A549 (cell line): ENCODE measurements around the gene NELFA. TPM values are rescaled to one million over a fixed set of nuclear protein-coding genes. Genes with fewer than 3 reads are reported as not detected.
"Not testable (repeated sequence)": the region's sequence is repeated elsewhere in the genome, so short reads cannot be mapped to it uniquely, and the experiment has no call there.

ENCODE experiments used
- ATAC-seq, 2 experiments: fragments of 200-7000 bp in 1 of 2; fragments of >200 bp in 1 of 2; cut with Nextera tagmentation in 1 of 2; cut with Tn5 transposase in 1 of 2; 3 replicates each; pipeline versions ENCODE4 v1.8.0 to v1.9.1; 2018 to 2020; ENCODE audit warnings: mild to moderate bottlenecking in 1 of 2, moderate library complexity in 1 of 2
- CTCF ChIA-PET: fragments of 300-600 bp; sonication (Branson Sonifier 250); formaldehyde crosslinking; extraction: SDS; loops from one replicate; lab custom pipeline; 2021; ENCODE audit warnings: antibody characterized with exemption, inconsistent platforms; lab: Yijun Ruan, JAX
- POLR2A ChIA-PET: fragments of 350-600 bp; formaldehyde crosslinking; extraction: SDS; loops from one replicate; lab custom pipeline; 2021; ENCODE audit warnings: antibody characterized with exemption, inconsistent platforms; lab: Yijun Ruan, JAX
- DNase-seq, 2 experiments: peaks; one replicate each; pipeline versions ENCODE4 v3.0.0 to v3.0.0-alpha.2; 2011 to 2016; ENCODE audit warnings: low read depth in 1 of 2, low spot score in 1 of 2
- FAIRE-seq: peaks from 2 replicates; lab custom pipeline; 2011; peaks lifted over from hg19 to GRCh38; lab: Jason Lieb, UNC
- H3K27ac ChIP-seq, 2 experiments: fragments of >200 bp; sonication (Bioruptor Twin); formaldehyde crosslinking; 3 replicates each; pipeline ENCODE4 v1.5.1; 2016 to 2017
- H3K4me1 ChIP-seq: fragments of >200 bp; sonication (Bioruptor Twin); formaldehyde crosslinking; 3 replicates; pipeline ENCODE4 v1.6.1; 2016
- H3K4me2 ChIP-seq: fragments of >200 bp; sonication (Bioruptor Twin); formaldehyde crosslinking; 3 replicates; pipeline ENCODE4 v1.6.1; 2016
- H3K4me3 ChIP-seq: fragments of >200 bp; sonication (Bioruptor Twin); formaldehyde crosslinking; 3 replicates; pipeline ENCODE4 v1.5.1; 2016
- H3K9me3 ChIP-seq: fragments of >200 bp; sonication (Bioruptor Twin); formaldehyde crosslinking; 3 replicates; pipeline ENCODE4 v1.6.1; 2016
- BHLHE40 ChIP-seq: IDR thresholded peaks from 2 replicates; pipeline ENCODE4 v1.6.1; 2012; ENCODE audit warnings: low read depth, low read length, inconsistent platforms
- CBX2 ChIP-seq: fragments of 200-600 bp; sonication (generic); IDR thresholded peaks from 2 replicates; pipeline ENCODE4 v1.6.1; 2016; ENCODE audit warnings: low read depth, mild to moderate bottlenecking, borderline replicate concordance
- CEBPB ChIP-seq, 2 experiments: fragments of >200 bp in 1 of 2; sonication (Bioruptor Twin) in 1 of 2; formaldehyde crosslinking in 1 of 2; IDR thresholded peaks; 2 replicates each; pipeline ENCODE4 v1.6.1; 2012 to 2016
- CHD4 ChIP-seq: fragments of 200-600 bp; sonication (generic); IDR thresholded peaks from 2 replicates; pipeline ENCODE4 v1.6.1; 2016; ENCODE audit warnings: antibody characterized with exemption, mild to moderate bottlenecking, borderline replicate concordance
- EP300 ChIP-seq, 2 experiments: fragments of >200 bp; sonication (Bioruptor Twin); formaldehyde crosslinking; IDR thresholded peaks; 2 replicates in 1 of 2; 3 replicates in 1 of 2; pipeline ENCODE4 v1.6.1; 2016 to 2017
- FOSB ChIP-seq: fragments of 250-450 bp; sonication (Bioruptor Pico); IDR thresholded peaks from 2 replicates; pipeline ENCODE4 v1.5.0; 2020; ENCODE audit warnings: mild to moderate bottlenecking, moderate library complexity
- FOSL2 ChIP-seq, 2 experiments: fragments of 450-650 bp in 1 of 2; fragments of >200 bp in 1 of 2; sonication (Bioruptor Twin) in 1 of 2; formaldehyde crosslinking; IDR thresholded peaks; 2 replicates each; pipeline versions ENCODE4 v1.5.0 to v1.6.1; 2016 to 2020; ENCODE audit warnings: mild to moderate bottlenecking in 1 of 2, moderate library complexity in 1 of 2
- GATA3 ChIP-seq: IDR thresholded peaks from 2 replicates; pipeline ENCODE4 v1.6.1; 2012; ENCODE audit warnings: borderline replicate concordance
- HOXA7 ChIP-seq: fragments of 250-450 bp; sonication (Bioruptor Pico); IDR thresholded peaks from 2 replicates; pipeline ENCODE4 v1.5.0; 2020; ENCODE audit warnings: mild to moderate bottlenecking, moderate library complexity
- HOXB13 ChIP-seq: fragments of 250-450 bp; sonication (Bioruptor Pico); IDR thresholded peaks from 2 replicates; pipeline ENCODE4 v1.5.0; 2020; ENCODE audit warnings: low read depth, mild to moderate bottlenecking, moderate library complexity
- HOXB5 ChIP-seq: fragments of 250-450 bp; sonication (Bioruptor Pico); IDR thresholded peaks from 2 replicates; pipeline ENCODE4 v1.5.0; 2020; ENCODE audit warnings: mild to moderate bottlenecking, moderate library complexity
- MAFK ChIP-seq: fragments of 450-650 bp; IDR thresholded peaks from 2 replicates; pipeline ENCODE4 v1.6.1; 2014; ENCODE audit not compliant: partially characterized antibody
- MYC ChIP-seq: IDR thresholded peaks from 2 replicates; pipeline ENCODE4 v1.6.1; 2012; ENCODE audit warnings: mild to moderate bottlenecking, inconsistent platforms, low read length, improper control_type of control experiment, borderline replicate concordance
- NFE2L2 ChIP-seq: fragments of 150-350 bp; conservative IDR thresholded peaks from 2 replicates; pipeline ENCODE4 v1.6.1; 2014; ENCODE audit warnings: low read length
- NPAS2 ChIP-seq: fragments of 250-450 bp; sonication (Bioruptor Pico); IDR thresholded peaks from 2 replicates; pipeline ENCODE4 v1.8.0; 2022; ENCODE audit warnings: mild to moderate bottlenecking, moderate library complexity, borderline replicate concordance
- NR3C1 ChIP-seq: fragments of >200 bp; sonication (Bioruptor Twin); formaldehyde crosslinking; IDR thresholded peaks from 3 replicates; pipeline ENCODE4 v1.6.1; 2017
- POLR2AphosphoS2 ChIP-seq: conservative IDR thresholded peaks from 2 replicates; pipeline ENCODE4 v1.6.1; 2012; ENCODE audit warnings: low read length, improper control_type of control experiment, inconsistent platforms
- RAD21 ChIP-seq, 2 experiments: fragments of >200 bp in 1 of 2; sonication (Bioruptor Twin) in 1 of 2; formaldehyde crosslinking in 1 of 2; IDR thresholded peaks in 1 of 2; conservative IDR thresholded peaks in 1 of 2; 2 replicates in 1 of 2; 3 replicates in 1 of 2; pipeline ENCODE4 v1.6.1; 2012 to 2018; ENCODE audit warnings: inconsistent platforms in 1 of 2
- RARB ChIP-seq: fragments of 250-450 bp; sonication (Bioruptor Pico); IDR thresholded peaks from 2 replicates; pipeline ENCODE4 v1.8.0; 2021; ENCODE audit warnings: mild to moderate bottlenecking, moderate library complexity
- RFX5 ChIP-seq: fragments of 450-650 bp; IDR thresholded peaks from 2 replicates; pipeline ENCODE4 v1.7.1; 2014; ENCODE audit warnings: antibody characterized with exemption, mild to moderate bottlenecking, moderate library complexity
- RNF2 ChIP-seq: fragments of 200-600 bp; sonication (generic); IDR thresholded peaks from 2 replicates; pipeline ENCODE4 v1.6.1; 2016; ENCODE audit warnings: low read depth, mild to moderate bottlenecking, antibody characterized with exemption, moderate library complexity, borderline replicate concordance
- SMC3 ChIP-seq: fragments of >200 bp; sonication (Bioruptor Twin); formaldehyde crosslinking; IDR thresholded peaks from 3 replicates; pipeline ENCODE4 v1.6.1; 2018; ENCODE audit warnings: inconsistent platforms
- ZC3H11A ChIP-seq: fragments of 450-650 bp; IDR thresholded peaks from 2 replicates; pipeline ENCODE4 v1.6.1; 2014; ENCODE audit warnings: antibody characterized with exemption, mild to moderate bottlenecking
- ZFP36 ChIP-seq: fragments of 450-650 bp; IDR thresholded peaks from 2 replicates; pipeline ENCODE4 v1.6.1; 2014; ENCODE audit warnings: borderline replicate concordance; ENCODE audit not compliant: partially characterized antibody
- WGBS: methylation state at CpG from one replicate; pipeline ENCODE4 v1.1.6; 2017; ENCODE audit errors: missing lambda C conversion rate; 5-methylcytosine and 5-hydroxymethylcytosine counted together
- polyA plus RNA-seq, 4 experiments: library from polyadenylated mRNA; depleted of rRNA in 3 of 4; stranded (reverse); fragments of >200 nt; fragmentation: RNase III in 1 of 4; extraction: RNeasy Plus Mini Kit Qiagen cat#74134 plus additional on column Dnase treatment in 1 of 4; gene quantifications; 2 replicates in 3 of 4; 3 replicates in 1 of 4; pipeline ENCODE4 v1.2.3, GENCODE V29; 2011 to 2017
- TF ChIP-seq, protein P1 (sequence below): fragments of >200 bp; sonication (Bioruptor Twin); formaldehyde crosslinking; IDR thresholded peaks from 2 replicates; pipeline ENCODE4 v1.6.1; 2016

NELFA gene
- polyA plus RNA-seq, 2 of the 4 experiments (the other 2 are of a cell fraction) = 11.1 to 18.3 TPM

DNA sequence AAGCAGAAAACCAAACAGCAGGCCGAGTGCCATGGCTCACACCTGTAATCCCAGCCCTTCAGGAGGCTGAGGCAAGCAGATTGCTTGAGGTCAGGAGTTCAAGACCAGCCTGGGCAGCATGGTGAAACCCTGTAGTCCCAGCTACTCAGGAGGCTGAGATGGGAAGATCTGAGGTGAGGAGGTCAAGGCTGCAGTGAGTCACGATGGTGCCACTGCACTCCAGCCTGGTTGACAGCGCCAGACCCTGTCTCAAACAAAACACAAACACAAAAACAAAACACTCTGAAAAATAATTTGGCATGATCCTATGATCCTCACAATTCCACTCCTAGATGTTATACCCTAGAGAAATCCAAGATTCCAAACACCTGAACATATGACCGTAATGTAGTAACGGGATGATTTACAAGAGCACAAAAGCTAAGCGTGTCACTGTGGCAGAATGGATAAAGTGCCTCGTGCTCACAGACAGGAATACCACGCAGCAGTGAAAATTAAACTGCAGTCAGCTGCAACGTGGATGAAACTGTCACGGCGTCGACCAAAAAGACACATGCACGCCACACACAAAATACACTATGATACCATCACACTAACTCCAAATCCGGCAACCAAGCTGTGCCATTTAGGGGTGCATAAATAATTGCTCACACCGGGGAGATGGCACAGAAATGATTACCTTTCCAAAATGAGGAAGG, 1.7 kb downstream of the NELFA start:
- POLR2A ChIA-PET = no interaction called here
- no peak for DNase-seq
- H3K4me1 ChIP-seq = 0 out of 3 replicates have a peak, but pooled peaks cover 7% of the 10 kb centered on the region
- no peak overlapping the region for H3K27ac ChIP-seq
- TF ChIP-seq BHLHE40 (no peak), EP300 (IDR thresholded peaks at IDR 0.05) (no peak), GATA3 (no peak), NPAS2 (CRISPR knock-in tag) (no peak), MYC (no peak), RFX5 (no peak), RNF2 (no peak), FOSL2 (IDR thresholded peaks at IDR 0.05) (no peak), FOSL2 (CRISPR knock-in tag; IDR thresholded peaks at IDR 0.05) (no peak), ZFP36 (no peak), POLR2AphosphoS2 (no peak), HOXB5 (CRISPR knock-in tag) (no peak), FOSB (CRISPR knock-in tag) (no peak), ZC3H11A (no peak), CHD4 (no peak)
- TF ChIP-seq, protein P1, sequence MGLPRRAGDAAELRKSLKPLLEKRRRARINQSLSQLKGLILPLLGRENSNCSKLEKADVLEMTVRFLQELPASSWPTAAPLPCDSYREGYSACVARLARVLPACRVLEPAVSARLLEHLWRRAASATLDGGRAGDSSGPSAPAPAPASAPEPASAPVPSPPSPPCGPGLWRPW = no peak
- peak overlapping the region; percentile 88; the same call in 2 of the 3 replicates for H3K4me3 ChIP-seq
- CTCF ChIA-PET = no interaction called here
- H3K9me3 ChIP-seq = no peaks in the 10 kb centered on the region
- H3K4me2 ChIP-seq = peak overlapping the region; percentile 91
- FAIRE-seq = no peak
- no peak for ATAC-seq
- WGBS = 80% methylated on average over 15 of the region's 15 CpGs

DNA sequence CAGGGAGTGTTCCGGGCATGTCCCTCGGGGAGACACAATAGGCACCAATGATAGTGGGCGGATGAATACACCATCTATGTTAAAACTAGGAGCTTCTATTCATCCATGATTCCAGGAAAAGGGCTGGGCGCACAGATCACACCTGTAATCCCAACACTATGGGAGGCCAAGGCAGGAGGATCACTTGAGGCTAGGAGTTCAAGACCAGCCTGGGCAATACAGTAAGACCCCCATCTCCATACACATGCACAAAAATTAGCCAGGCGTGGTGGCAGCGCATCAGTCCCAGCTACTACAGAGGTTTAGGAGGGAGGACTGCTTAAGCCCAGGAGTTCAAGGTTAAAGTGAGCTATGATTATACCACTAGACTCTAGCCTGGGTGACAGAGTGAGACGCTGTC, 2.4 kb downstream of the NELFA start:
- no peak overlapping the region for H3K4me2 ChIP-seq
- CTCF ChIA-PET = no interaction called here

DNA sequence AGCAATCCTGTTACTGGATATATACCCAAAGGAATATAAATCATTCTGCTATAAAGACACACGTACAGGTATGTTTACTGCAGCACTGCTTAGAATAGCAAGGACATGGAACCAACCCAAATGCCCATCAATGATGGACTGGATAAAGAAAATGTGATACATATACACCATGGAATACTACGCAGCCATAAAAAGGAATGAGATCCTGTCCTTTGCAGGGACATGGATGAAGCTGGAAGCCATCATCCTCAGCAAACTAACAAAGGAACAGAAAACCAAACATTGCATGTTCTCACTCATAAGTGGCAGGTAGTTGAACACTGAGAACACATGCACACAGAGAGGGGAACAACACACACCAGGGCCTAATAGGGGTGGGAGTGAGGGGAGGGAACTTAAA, 5.4 kb downstream of the NELFA start:
- H3K4me3 ChIP-seq, H3K9me3 ChIP-seq, ATAC-seq, FAIRE-seq, H3K4me2 ChIP-seq, H3K27ac ChIP-seq, H3K4me1 ChIP-seq, POLR2A ChIA-PET, DNase-seq: not testable (repeated sequence)
- WGBS = 87% methylated on average over 2 of the region's 2 CpGs
- CTCF ChIA-PET = interaction anchor here (0.8 kb wide), 1 partner anchor 74 kb away, joined by 3 read pairs; no protein-coding TSS in a partner anchor

More for the DNA sequence above, 2.4 kb downstream of the NELFA start:
- no peak for FAIRE-seq
- no peak overlapping the region for H3K27ac ChIP-seq
- no peak for TF ChIP-seq NFE2L2
- TF ChIP-seq CBX2 = no peak
- no peak for TF ChIP-seq SMC3
- TF ChIP-seq HOXA7 = no peak
- no peak for TF ChIP-seq NR3C1
- no peak for TF ChIP-seq RARB (CRISPR knock-in tag)
- TF ChIP-seq RFX5 = no peak
- no peak for TF ChIP-seq HOXB13 (CRISPR knock-in tag)
- no peak for TF ChIP-seq MAFK
- TF ChIP-seq RAD21 (conservative IDR thresholded peaks at IDR 0.05 in 1 of 2, IDR thresholded peaks at IDR 0.05 in 1 of 2) = no peak
- TF ChIP-seq CEBPB (IDR thresholded peaks at IDR 0.05) = no peak
- TF ChIP-seq, all 56 proteins: peak for 0
- Histone ChIP-seq H3K9me3 (no peaks in the 10 kb centered on the region), H3K4me3 (no peak overlapping the region), H3K4me1 (0 out of 3 replicates have a peak, but pooled peaks cover 7% of the 10 kb centered on the region)
- POLR2A ChIA-PET = no interaction called here
- DNase-seq = no peak
- 92% methylated on average over 7 of the region's 7 CpGs for WGBS
- ATAC-seq = no peak

DNA sequence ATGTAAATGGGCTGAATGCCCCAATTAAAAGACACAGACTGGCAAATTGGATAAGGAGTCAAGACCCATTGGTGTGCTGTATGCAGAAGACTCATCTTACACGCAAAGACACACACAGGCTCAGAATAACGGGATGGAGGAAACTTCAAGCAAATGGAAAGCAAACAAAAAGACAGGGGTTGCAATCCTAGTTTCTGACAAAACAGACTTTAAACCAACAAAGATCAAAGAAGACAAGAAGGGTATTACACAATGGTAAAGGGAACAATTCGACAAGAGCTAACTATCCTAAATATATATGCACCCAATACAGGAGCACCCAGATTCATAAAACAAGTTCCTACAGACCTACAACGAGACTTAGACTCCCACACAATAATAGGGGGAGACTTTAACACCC, 9.5 kb downstream of the NELFA start:
- H3K4me1 ChIP-seq, CTCF ChIA-PET, POLR2A ChIA-PET, ATAC-seq, H3K4me3 ChIP-seq, H3K27ac ChIP-seq, H3K4me2 ChIP-seq, DNase-seq, H3K9me3 ChIP-seq, FAIRE-seq: not testable (repeated sequence)
- 80% methylated on average over 4 of the region's 4 CpGs for WGBS
